ENCODE results near the gene SRGAP1.

Gene SRGAP1

DNA sequence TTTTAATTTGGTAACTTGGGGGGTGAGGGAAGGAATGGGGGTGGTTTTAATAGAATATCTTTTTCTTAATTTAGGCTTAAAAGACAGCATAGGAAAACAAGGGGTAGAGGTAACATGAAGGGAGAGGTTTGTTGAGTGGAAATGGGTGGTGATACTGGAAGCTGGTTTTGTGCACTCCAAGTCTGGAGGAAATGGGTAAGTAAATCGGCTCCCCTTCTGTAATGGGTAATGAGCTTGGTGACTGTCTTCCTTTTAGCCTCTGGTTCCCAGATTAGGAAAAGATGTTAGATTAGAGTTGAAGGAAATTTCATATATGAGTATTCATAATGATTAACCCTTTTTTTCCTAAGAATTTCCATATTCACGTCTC is 122.1 kb downstream of the SRGAP1 start:
- no peak for DNase-seq (ENCODE audit: low spot score)

DNA sequence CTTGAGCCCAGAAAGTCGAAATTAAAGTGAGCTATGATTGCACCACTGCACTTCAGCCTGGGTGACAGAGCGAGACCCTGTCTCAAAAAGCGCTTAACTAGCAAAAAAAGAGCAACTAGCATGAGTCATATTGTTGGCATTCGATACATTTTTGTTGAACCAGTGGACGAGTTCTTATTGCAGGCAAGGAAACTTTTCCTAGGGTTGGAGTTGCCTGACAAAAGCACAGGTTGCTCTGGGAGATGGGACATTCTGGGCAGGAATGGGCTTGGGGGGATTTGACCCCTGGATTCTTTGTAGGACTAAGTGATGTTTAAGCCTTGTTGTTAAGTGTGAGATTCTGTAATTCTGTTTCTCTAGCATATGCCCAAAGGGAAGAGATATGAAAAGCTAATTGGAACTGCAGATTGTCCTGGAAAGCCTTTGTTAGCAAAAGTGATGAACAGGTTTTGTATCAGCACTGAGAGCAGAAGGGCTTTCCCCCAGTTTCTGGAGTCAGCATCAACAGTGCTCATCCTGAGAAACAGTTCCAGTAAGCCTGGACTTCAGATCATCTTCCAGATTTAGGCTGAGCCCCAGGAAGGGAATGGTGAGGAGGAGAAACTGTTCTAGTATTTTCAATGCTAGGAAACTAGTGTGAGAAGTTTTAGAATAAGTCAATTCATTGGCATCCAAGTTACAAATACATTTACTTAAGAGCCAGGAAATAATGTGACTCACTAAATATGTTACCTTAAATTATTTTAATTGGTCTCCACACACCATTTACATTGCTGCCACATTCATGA is 123.1 kb downstream of the SRGAP1 start:
- no peak for DNase-seq (ENCODE audit: low spot score)

DNA sequence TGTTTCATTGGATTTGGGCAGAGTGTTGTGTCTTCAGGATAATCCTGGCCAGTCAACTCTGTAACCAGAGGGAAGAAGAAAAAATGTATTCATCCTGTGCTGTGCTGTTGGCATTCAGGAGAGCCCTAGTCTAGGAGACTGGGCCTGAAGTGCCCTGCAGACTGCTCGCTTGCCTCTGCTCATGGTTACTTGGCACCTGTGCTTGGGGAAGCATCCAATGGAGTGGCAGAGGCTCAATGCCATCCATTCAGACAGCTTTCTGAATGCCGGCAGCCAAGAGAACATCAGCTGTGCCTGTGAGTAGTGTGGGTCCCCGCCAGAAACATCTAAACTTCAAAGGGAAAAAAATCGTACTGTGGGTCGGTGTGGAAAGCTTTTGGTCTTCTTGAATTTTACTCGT is 124.2 kb downstream of the SRGAP1 start:
- DNase-seq (ENCODE audit: low spot score), result no peak

DNA sequence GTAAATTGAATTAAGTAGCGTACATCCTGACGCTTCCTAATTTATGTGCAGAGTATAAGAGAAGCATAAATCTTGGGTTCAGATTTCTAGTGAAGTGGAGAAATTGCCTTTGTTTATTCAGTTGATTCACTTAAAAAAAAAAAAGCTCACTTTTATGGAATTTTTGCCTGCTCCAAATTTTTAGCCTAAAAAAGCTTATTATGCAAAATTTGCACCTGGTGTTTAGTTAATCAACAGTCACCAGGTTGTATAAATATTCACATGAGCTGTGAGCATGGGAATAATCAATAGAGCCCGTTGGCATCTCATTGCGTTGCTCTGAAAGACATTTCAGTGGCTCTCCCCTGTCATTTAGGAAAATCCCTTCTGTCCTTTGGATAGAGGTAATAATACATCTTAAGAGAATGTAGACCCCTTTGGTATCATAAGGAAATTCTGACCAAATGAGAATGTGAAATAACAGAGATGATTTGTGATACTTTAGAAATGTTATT is 132.4 kb downstream of the SRGAP1 start:
- no peak for DNase-seq (ENCODE audit: low spot score)

DNA sequence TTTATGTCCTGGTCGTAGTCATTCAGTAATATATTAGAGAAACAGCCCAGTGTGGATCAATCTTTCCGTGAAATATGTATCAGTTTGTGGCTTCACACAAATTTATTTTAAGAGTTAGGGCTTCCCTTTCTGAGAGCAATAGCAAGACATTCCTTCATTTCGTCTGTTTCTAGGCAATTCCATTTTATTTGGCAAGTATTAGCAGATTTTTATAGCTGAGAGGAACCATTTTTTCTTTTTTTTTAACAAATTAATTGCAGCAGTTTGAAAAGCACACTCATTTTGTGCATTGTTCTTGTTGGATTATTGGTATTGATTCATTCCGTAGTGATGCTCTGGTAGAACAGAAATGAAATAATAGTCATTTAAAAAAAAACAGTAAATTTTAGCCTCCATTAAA is 132.9 kb downstream of the SRGAP1 start:
- DNase-seq (ENCODE audit: low spot score), result no peak

DNA sequence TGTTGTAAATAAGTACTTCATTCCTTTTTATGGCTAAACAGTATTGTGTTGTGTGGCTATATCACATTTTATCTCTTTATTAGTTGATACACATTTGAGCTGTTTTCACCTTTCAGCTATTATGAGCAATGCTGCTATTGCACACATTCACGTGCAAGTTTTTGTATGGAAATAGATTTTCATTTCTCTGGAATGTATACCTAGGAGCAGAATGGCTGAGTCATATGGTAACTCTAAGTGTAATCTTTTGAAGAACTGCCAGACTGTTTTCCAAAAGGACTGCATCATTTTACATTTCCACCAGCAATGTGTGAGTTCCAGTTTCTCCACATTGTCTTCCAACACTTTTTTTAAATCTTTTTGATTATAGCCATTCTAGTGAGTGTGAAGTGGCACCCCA is 134.0 kb downstream of the SRGAP1 start:
- peak; percentile 21 for DNase-seq (ENCODE audit: low spot score)

DNA sequence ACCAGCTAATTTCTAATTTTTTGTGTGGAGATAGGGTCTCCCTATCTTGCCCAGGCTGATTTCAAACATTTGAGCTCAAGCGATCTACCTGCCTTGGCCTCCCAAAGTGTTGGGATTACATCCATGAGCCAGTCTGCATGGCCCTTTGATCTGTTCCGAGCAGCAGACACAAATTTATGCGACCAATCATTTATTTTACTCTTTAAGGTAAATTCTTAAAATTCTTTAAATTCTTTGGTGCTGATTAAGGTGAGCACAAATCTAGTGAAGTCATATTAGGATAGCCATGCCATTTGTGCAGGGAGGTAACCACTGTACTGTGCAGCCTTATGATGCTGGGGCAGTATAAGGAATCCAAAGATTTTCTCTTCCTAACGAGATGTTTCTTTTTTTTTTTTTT is 135.7 kb downstream of the SRGAP1 start:
- no peak for DNase-seq (ENCODE audit: low spot score)

DNA sequence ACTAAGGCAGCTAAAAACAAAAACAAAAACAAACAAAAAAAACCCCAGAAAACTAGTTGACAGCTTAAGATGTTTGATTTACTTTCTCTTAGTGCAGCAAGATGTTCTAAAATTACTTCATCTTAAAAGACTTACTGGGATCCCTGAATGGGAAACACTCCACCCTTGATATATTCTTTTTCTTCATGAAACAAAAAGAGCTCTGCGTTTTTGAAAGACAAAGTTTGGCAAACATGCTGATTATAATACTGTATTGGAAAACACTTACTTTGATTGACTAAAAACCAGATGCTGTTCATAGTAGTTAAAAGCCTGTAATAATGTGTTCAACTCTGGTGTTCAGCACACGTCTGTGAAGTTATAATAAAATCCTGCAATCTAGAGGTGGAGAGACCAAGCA is 136.8 kb downstream of the SRGAP1 start:
- DNase-seq (ENCODE audit: low spot score), result no peak

DNA sequence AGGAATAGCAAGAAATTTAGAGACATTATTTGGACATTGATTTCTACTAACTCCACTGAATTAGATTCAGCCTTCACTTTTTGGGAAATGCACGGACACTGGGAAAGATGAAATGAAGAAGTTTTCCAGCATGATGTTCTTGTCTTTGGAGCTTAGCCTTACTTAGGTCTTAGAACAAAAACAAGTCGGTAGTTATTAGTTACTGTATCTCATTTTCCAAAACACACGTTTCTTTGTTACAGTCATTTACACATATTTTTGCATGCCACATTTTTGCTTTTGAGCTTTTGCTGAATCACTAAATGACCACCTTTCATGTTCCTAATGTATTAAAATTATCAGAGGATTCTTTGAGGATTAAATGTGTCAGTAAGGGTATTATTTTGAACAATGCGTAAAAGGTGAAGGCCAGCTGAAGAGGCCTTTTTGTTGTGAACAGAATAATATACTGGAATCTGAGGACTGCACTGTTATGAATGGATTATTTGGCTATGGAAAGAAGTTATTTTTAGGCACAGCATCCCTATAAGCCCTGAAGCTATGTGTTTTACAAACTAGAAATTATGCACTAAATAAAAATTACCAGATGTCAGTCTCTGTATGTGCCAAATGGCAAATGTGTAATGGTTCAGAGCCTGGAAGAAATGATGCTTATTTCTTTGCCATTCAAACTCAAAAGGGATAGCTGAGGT is 138.2 kb downstream of the SRGAP1 start:
- DNase-seq (ENCODE audit: low spot score), result no peak

DNA sequence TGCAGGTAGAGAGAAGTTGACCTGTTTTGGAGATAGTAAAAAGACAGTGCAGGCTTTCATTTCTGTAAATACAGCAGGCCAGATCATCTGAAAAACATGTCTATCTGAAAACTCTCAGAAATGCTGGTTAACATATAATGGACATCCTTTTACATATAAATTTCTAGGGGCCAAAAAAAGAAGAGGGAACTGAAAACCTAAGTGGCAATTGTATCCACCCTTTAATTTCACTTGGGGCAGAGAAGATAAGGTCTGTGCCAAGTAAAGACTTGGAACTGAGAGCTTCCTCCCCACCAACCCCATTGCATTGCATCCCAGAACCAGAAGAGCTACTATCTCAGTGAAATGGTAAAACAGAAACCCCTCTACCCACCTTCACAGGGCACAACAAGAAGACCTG is 141.0 kb downstream of the SRGAP1 start:
- DNase-seq (ENCODE audit: low spot score), result no peak

DNA sequence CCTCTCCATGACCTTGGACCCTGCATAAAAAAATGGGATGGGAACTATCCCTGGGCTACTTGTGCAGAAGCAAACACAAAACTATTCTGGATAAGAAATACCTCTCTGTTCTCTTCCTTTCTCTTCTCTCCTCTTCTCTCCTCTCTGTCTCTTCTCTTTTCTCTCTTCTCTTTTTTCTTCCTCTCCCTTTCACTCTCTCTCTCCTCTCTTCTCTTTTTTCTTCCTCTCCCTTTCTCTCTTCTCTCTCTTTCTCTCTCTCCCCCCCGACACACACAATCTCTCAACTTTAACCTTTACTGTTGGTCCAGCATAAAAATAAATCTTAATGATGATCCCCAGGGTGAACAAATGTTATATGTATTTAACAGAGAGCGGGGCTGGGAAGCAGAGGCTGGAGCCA is 141.4 kb downstream of the SRGAP1 start:
- DNase-seq (ENCODE audit: low spot score), result no peak

DNA sequence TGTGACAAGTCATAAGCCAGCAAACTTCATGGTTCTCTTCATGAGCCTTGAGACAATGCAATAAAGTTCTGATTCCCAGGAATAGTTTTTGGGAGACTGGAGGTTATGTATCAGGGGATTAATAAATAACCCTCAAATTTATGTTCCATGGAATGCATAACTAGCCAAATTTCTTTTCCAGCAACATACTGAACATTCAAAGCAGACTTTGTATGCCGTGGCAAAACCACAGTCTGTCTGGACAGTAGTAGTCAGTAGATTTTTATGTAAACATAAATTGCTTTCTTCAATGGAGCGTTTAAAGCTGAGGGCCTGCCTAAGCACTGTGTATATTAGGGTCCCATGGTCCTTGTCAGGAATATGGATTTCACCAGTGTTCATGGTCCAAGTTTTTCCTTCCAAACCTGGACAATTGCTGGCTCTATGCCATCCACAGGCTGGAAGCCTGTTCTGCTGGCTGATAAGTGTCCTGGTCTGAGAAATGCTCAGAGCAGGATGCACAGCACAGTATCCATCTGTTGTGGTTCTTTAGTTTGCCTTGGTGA is 144.9 kb downstream of the SRGAP1 start:
- DNase-seq (ENCODE audit: low spot score), result no peak

DNA sequence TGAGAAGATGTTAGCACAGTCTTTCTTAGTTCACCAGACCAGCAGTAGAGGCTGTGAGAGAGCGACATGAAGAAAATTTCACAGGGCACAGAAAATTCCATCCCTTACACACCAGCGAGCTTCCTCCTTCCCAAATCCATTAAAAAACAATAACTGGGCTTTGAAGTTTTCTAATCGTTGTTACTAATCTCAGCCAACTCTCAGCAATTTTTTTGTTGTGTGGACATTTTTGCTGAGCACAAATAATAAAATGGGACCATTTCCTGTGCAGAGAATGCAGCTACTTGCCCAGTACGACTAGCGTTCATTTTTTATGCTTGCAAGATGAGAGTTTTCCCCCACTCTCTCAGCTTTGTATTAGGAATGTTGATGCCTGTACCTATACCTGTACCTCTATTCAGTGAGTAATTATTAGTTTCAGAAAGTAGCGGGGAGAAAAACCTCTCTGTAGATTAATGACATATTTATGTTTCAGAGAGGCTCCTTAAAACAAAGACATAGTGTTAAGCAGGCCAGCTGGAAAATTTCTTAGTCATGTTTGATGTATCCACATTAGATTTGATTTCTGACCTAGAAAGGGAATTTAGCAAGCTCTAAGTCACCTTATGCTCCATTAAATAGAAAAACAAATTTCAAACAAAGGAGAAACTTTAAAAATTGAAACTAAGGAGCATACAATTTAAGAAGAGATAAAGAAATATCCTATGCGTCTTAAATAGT is 146.5 kb downstream of the SRGAP1 start:
- no peak for DNase-seq (ENCODE audit: low spot score)

DNA sequence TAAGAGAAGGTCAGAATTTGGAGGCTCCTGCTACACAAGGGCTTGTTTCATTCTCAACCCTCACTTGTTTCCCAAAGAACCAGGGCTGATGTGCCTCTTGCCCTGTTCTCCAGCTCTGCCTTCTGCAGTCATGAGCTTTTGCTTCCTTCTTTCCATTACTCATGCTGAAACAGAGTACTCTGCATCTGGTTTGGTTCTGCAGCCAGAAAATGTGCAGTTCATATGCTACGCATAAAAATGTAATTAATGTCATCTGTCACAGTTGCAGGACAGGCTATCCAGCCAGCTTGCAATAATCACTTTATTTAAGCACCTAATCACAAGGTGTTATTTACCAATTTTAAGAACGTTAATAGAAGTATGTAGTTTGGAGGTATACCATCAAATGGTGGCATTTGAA is 150.2 kb downstream of the SRGAP1 start:
- no peak for DNase-seq (ENCODE audit: low spot score)

DNA sequence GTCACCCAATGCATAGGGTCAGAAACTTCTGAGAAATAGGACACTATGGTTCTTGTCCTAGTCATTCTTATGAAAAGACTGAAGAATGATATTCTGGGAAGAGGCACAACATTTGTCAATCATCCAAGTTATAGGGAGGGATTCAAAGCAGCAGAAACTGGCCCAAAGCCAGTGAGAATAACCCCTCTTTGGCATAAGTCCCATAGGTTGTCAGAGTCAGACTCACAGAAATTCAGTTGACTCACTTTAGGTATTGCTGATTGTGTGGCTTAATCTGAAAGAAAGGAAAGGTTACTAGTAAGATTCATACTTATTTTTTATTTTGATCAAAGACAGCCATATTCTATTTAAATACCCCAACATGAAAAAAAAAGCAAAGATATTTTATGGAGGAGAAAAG is 151.0 kb downstream of the SRGAP1 start:
- DNase-seq (ENCODE audit: low spot score), result no peak

DNA sequence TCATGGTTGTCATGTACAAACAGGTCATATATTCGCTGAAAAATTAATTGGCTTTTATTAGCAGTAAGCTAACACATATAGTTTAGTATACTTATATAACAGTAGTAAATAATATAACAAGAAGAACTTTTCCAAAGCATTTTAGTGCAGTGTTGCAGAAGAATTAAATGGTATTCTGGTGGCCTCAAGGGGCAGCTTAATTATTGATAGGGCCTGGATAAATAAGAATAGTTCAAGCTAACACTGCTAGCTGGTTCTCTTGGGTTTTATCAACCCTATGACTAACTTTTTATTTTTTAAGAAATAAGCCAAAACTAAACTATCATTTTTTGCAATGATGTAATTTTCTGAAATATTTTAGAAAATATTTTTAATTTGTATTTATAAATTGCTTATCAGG is 152.1 kb downstream of the SRGAP1 start:
- no peak for DNase-seq (ENCODE audit: low spot score)

DNA sequence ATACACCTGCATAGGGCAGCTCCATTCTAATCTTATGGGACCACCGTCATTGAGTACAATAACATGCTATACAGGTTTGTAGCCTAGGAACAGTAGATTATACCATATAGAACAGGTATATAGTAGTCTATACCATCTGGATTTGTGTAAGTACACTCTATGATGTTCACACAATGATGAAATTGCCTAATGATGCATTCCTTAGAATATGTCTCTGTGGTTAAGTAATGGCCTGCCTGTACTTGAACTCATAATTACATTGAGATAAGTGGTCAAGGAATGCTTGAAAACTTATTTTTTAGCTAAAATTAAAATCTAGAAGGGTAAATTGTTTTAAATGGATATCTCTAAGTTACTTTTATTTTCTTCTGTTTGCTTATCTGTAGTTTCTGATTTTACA is 152.7 kb downstream of the SRGAP1 start:
- DNase-seq (ENCODE audit: low spot score), result no peak

DNA sequence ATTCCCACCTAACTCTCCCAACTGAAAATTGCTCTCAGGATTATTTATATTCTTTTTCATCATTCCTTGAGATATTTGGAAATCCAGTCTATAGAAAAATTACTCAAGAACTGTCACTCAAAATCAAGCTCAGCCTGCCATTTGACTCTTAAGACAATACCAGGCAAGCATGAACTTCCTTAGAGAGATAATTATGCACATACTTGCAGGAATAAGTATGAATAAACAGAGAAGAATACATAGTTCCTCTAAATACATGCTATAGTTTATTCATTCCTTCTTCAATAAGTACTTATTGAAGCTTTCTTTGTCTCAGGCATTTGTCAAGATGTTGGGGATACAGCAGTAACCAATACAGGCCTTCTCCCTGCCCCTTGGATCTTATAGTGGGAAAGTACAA is 154.1 kb downstream of the SRGAP1 start:
- DNase-seq (ENCODE audit: low spot score), result no peak

DNA sequence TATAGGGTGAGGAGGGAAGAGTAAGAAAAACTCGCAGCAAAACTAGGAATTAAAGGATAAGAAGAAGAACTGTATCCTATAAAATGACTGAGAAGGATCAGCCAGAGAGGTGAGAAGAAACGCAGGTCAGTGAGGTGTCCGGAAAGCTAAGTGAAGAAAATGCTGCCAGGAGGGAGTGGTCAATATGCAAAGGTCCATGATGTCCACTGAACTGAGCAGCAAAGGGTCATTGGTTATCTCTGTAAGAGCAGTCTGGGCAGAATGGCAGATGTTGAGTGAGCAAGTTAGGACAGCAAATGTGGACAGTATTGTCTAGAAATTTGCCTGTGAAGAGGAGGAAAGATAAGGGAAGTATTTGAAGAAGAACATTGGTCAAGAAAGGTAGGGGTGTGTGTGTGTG is 155.4 kb downstream of the SRGAP1 start:
- no peak for DNase-seq (ENCODE audit: low spot score)

DNA sequence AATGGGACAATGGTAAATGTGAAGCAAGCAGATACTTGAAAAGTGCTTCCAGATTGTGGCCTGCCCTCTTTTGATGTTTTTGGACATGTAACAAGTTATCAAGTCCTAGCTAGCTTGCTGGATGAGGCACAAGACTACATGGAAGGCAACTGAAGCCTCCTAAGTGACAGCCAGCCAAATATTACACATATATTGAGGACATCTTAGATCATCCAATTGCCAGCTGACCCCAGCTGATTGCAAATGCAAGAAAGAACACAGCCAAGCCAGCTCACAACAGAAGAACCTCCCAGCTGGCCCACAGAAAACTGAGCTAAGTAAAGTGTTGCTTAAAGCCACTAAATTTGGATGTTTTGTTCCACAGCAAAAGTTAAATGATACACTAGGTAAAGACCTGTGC is 156.9 kb downstream of the SRGAP1 start:
- DNase-seq (ENCODE audit: low spot score), result no peak

DNA sequence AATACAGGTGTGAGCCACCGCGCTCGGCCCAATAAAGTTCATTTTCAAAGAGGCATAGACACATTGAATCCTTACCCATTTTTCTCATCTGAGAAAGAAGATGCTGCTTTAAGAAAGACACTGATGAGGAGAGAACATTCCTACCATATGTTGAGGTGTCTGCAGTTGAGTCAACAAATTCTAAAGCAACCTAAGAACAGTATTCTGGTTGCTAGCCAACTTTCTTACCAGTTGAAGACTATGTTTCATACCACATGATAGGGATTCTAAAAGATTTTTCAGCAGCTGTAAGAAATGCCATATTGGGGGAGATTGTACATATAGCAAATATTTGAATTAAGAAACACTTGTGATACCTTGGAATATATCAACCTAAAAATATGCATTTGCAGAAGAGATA is 160.1 kb downstream of the SRGAP1 start:
- DNase-seq (ENCODE audit: low spot score), result no peak

DNA sequence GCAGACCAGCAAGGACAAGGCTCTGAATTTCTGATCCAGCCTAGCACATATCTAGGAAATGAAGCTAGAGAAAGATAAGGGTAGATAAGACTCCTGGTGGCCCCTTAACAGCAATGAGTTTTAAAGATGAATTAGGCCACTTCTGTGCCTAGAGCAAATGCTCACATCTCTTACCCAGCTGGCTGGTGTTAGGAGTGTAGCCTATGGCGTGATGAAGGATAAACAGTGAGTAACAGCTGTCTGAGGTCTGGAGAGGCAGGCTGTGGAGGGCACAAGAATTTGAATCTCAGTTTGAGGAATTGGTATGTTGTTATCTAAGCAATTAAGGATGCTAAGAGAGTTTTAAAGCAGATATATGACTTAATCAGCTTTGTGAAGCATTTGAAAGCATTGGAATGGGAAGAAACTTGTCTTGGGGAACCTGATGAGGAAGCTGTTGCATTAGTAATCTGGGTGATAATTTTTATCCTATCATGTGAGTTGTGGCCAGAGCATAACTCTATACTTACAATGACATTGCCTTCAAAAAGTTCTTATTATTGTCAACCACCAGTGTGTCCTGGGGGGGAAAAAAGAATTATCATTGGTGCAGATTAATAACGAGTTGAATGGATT is 161.8 kb downstream of the SRGAP1 start:
- DNase-seq (ENCODE audit: low spot score), result peak; percentile 16

Data from hepatic stellate cell (primary cell).